Measurements from ENCODE around the gene NAGPA.
A peak's percentile ranks its signal among the peaks of the same experiment; 100 is the strongest.

Gene NAGPA

GRCh38 chr16:5060073-5060641 lies 26.4 kb upstream of the NAGPA start:
- TF ChIP-seq CTCF (IDR thresholded peaks at IDR 0.05; ENCODE audit: control insufficient read depth, extremely low read depth, insufficient read depth): no peak
- H3K4me3 ChIP-seq (ENCODE audit: low read depth, low read length): no peak overlapping the region
- DNase-seq (ENCODE audit: low read depth): no peak

GRCh38 chr16:5059386-5060072 lies 25.8 kb upstream of the NAGPA start:
- no peak for TF ChIP-seq CTCF (IDR thresholded peaks at IDR 0.05; ENCODE audit: control insufficient read depth, extremely low read depth, insufficient read depth)
- no peak for DNase-seq (ENCODE audit: low read depth)
- no peak overlapping the region for H3K4me3 ChIP-seq (ENCODE audit: low read depth, low read length)

GRCh38 chr16:5058476-5058875 lies 24.7 kb upstream of the NAGPA start:
- no peak for DNase-seq (ENCODE audit: low read depth)
- no peak overlapping the region for H3K4me3 ChIP-seq (ENCODE audit: low read depth, low read length)
- TF ChIP-seq CTCF (IDR thresholded peaks at IDR 0.05; ENCODE audit: control insufficient read depth, extremely low read depth, insufficient read depth): no peak

GRCh38 chr16:5056352-5056751 lies 22.6 kb upstream of the NAGPA start:
- TF ChIP-seq CTCF (IDR thresholded peaks at IDR 0.05; ENCODE audit: control insufficient read depth, extremely low read depth, insufficient read depth): peak; percentile 40
- no peak for DNase-seq (ENCODE audit: low read depth)
- H3K4me3 ChIP-seq (ENCODE audit: low read depth, low read length): no peak overlapping the region

- TF ChIP-seq CTCF (IDR thresholded peaks at IDR 0.05; ENCODE audit: control insufficient read depth, extremely low read depth, insufficient read depth): no peak
- no peak overlapping the region for H3K4me3 ChIP-seq (ENCODE audit: low read depth, low read length)
- no peak for DNase-seq (ENCODE audit: low read depth)
These were observed 21.4 kb upstream of the NAGPA start for GRCh38 chr16:5054876-5055865.

- no peak for TF ChIP-seq CTCF (IDR thresholded peaks at IDR 0.05; ENCODE audit: control insufficient read depth, extremely low read depth, insufficient read depth)
- H3K4me3 ChIP-seq (ENCODE audit: low read depth, low read length): no peak overlapping the region
- DNase-seq (ENCODE audit: low read depth): no peak
These were observed 13.2 kb upstream of the NAGPA start for GRCh38 chr16:5046914-5047313.

Measured in LNCaP clone FGC (cell line).